GM19438 (cell line): Measurements from ENCODE around the gene OR5P2.
"Not testable (repeated sequence)": the region's sequence is repeated elsewhere in the genome, so short reads cannot be mapped to it uniquely, and the experiment has no call there.

ENCODE experiments used
- ATAC-seq: cut with Tn5 transposase; IDR thresholded peaks from one replicate; pipeline ENCODE4 v1.9.1; 2021; ENCODE audit warnings: low read depth; ENCODE audit not compliant: unreplicated experiment

OR5P2 gene

GRCh38 chr11:7796842-7797241, at the start of gene OR5P2:
TSS of gene OR5P2 (minus strand) at chr11:7796942. CDS start at chr11:7796942, 0 bp downstream.
- no peak for ATAC-seq

DNA sequence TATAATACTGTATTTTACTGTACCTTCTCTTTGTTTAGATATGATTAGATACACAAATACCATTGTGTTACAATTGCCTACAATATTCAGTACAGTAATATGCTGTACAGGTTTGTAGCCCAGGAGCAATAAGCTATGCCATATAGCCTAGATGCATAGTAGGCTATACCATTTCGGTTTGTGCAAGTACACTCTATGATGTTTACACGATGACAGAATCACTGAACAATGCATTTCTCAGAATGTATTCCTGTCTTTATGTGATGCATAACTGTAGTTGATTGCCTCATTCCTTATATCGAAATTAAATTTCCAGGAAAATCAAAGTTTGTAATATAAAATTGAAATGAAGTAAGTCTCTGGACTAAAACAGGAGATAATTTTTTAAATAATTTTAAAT, 49.3 kb upstream of the OR5P2 start:
- no peak for ATAC-seq

DNA sequence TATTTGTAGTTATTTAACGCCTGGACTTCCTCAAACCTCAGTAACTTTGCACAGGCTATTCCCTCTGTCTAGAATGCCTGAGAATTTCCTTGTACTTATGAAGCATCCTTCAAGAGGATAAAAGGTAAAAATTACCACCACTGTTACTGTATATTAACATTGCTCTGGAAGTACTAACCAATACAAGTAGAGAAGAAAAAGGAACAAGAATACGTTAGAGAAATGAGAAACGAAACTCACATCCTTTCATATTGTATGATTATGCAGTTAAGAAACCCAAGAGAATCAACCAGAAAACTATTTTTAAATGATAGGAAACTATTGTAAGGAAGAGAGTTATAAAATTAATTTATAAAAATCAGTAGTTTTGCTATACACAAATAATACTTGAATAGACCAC, 48.2 kb upstream of the OR5P2 start:
- ATAC-seq, result no peak

GRCh38 chr11:7844521-7844920, 47.8 kb upstream of the OR5P2 start:
- no peak for ATAC-seq

DNA sequence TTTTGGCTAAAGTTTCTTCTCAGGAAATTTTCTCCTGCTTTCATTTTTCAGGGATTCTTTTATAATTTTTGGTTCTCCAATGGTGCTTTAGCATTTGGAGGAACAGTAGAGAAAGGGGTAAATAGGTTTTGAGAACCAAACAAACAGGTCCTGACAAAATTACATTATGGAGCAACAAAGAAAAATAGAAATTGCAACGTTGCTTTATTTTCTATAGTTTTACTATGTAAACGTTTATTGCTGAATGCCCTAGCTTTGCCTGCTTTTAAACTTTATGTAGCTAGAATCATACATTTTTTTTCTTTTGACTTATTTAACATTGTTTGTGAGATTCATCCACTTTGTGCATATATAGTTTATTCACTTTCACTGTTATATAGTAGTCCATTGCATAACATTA, 43.8 kb upstream of the OR5P2 start:
- no peak for ATAC-seq

GRCh38 chr11:7833527-7833926, 36.8 kb upstream of the OR5P2 start:
- no peak for ATAC-seq

GRCh38 chr11:7830740-7831139, 34.0 kb upstream of the OR5P2 start, which contains the start of gene OR5P3:
TSS of gene OR5P3 (minus strand) at chr11:7830840.
- no peak for ATAC-seq

DNA sequence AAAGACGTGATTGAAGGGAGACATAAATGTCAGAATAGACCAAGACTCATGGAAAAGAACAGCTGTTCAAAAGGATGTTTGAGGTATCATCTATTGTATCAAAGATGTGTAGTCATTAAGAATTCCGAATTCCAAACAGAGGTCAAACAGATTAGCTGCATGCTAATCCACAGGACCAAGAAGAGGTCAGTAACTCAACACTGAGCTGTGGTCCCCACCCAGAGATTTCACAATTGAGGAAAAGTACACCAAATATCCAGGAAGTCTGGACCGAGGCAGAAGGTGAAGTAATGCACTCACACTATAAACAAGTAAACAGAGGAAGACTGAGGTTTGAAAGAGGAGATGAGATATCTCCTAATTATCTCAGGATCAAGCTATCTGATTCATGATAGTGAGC, 29.6 kb upstream of the OR5P2 start:
- no peak for ATAC-seq

- not testable (repeated sequence) for ATAC-seq
Measured at GRCh38 chr11:7820417-7820816, 23.7 kb upstream of the OR5P2 start.

GRCh38 chr11:7814897-7815296, 18.2 kb upstream of the OR5P2 start:
- not testable (repeated sequence) for ATAC-seq

DNA sequence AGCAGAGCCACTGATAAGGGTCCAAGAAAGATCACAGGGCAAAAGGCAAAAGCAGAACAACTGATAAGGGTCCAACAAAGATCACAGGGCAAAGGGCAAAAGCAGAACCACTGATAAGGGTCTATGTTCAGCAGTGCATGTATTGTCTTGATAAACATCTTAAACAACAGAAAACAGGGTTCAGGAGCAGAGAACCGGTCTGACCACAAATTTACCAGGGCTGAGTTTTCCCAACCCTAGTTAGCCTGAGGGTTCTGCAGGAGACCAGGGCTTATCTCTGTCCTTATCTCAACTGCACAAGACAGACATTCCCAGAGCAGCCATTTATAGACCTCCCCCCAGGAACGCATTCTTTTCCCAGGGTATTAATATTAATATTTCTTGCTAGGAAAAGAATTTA, 13.6 kb upstream of the OR5P2 start:
- not testable (repeated sequence) for ATAC-seq

- ATAC-seq, result no peak
Measured at GRCh38 chr11:7793233-7793632, 3.5 kb downstream of the OR5P2 start.

DNA sequence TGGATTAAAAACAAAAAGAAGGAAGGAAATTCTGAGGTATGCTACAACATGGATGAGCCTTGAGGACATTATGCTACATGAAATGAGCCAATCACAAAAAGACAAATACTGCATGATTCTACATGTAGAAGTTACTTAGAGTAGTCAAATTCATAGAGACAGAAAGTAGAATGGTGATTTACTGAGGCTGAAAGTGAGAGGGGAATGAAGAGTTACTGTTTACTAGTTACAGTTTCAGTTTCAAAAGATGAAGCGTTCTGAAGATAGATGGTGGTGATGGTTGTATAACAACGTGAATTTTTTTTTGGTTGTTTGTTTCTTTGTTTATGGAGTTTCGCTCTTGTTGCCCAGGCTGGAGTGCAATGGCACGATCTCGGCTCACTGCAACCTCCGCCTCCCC, 9.5 kb downstream of the OR5P2 start:
- ATAC-seq, result peak; percentile 100

DNA sequence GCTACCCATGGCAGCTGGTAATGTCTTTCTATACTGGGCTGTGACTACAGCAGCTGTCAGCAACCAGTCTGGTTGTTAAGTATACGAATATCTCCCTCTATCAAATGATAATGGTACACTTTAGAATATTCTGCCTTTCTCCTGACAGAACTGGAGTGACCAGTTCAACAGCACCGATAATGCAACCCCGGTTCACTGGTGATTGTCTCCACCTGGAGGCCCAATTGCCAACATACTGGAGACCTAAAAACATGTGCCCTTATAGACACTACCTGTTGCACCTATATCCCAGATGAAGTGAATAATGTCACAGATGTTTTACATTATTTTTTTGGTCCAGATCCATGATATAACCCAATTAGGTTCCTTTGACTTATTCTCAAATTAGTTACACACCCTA, 21.1 kb downstream of the OR5P2 start:
- ATAC-seq, result no peak

- not testable (repeated sequence) for ATAC-seq
Measured at GRCh38 chr11:7764301-7764700, 32.4 kb downstream of the OR5P2 start.

DNA sequence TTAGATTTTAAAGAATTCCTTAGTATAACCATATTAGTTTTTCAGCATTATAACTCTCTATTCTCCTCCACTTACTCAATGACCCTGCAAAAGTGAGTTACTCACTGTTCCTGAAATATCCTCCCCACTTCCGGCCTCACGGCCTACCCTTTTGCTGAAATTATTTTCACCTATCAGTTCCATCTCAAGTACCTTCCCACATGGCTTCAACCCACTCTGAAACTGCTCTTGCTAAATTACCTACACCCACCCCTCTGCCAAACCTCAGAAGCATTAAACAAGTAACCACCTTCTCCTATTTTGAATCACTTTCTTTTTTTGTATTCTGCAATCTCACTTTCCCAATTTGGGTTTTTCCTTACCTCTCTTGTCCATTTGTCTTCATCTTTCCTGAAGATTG, 37.7 kb downstream of the OR5P2 start:
- ATAC-seq, result no peak

DNA sequence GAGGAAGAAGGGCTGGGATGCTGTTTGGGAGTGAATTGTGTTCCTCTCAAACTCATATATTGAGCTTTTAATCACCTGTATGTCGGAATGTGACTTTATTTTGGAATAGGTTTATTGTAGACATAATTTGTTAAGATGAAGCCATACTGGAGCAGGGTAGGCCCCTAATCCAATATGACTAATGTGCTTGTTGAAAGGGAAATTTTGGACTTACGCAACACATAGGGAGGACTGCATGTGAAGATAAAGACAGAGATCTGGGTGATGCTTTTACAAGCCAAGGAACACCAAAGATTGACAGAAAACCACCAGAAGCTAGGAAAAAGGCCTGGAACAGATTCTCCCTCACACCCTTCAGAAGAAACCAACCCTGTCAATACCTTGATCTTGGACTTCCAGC, 47.3 kb downstream of the OR5P2 start:
- ATAC-seq, result no peak
